Prostate gland (tissue), 2 donors: ENCODE results near the gene SPRR1B.

ENCODE experiments used
- POLR2A ChIP-seq: fragments of 450-650 bp; IDR thresholded peaks from one replicate; pipeline ENCODE4 v1.6.1; 2016; ENCODE audit warnings: antibody characterized with exemption, mild to moderate bottlenecking
- POLR2AphosphoS5 ChIP-seq: sonication (generic); formaldehyde crosslinking; IDR thresholded peaks from one replicate; pipeline ENCODE4 v1.6.1; 2017; ENCODE audit warnings: antibody characterized with exemption
- TF ChIP-seq, protein P1 (sequence below), 4 experiments: fragments of 200-600 bp in 2 of 4; fragments of 450-650 bp in 2 of 4; sonication (generic) in 2 of 4; IDR thresholded peaks; 1 replicate in 3 of 4; 2 replicates in 1 of 4; pipeline ENCODE4 v1.5.1; 2016 to 2019; ENCODE audit warnings: antibody characterized with exemption in 4 of 4, mild to moderate bottlenecking in 2 of 4, moderate library complexity in 2 of 4

- TF ChIP-seq POLR2AphosphoS5, result no peak
- TF ChIP-seq, protein P1, sequence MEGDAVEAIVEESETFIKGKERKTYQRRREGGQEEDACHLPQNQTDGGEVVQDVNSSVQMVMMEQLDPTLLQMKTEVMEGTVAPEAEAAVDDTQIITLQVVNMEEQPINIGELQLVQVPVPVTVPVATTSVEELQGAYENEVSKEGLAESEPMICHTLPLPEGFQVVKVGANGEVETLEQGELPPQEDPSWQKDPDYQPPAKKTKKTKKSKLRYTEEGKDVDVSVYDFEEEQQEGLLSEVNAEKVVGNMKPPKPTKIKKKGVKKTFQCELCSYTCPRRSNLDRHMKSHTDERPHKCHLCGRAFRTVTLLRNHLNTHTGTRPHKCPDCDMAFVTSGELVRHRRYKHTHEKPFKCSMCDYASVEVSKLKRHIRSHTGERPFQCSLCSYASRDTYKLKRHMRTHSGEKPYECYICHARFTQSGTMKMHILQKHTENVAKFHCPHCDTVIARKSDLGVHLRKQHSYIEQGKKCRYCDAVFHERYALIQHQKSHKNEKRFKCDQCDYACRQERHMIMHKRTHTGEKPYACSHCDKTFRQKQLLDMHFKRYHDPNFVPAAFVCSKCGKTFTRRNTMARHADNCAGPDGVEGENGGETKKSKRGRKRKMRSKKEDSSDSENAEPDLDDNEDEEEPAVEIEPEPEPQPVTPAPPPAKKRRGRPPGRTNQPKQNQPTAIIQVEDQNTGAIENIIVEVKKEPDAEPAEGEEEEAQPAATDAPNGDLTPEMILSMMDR (IDR thresholded peaks at IDR 0.05), result no peak
- TF ChIP-seq POLR2A, result no peak
These were observed 7.9 kb upstream of the SPRR1B start for GRCh38 chr1:153023109-153023508.
